Breast epithelium (tissue), 4 donors: Measurements from ENCODE around the gene ELMOD2. TPM values are rescaled to one million over a fixed set of nuclear protein-coding genes. Genes with fewer than 3 reads are reported as not detected.
"Not testable (repeated sequence)": the region's sequence is repeated elsewhere in the genome, so short reads cannot be mapped to it uniquely, and the experiment has no call there.

ENCODE experiments used
- DNase-seq, 2 donors: peaks; one replicate each; pipeline ENCODE4 v3.0.0-alpha.2; 2019; ENCODE audit warnings: low spot score in 2 of 2
- H3K27ac ChIP-seq, 2 donors: fragments of 200-600 bp; sonication (generic) in 1 of 2; one replicate each; pipeline ENCODE4 v1.5.1; 2016 to 2019; ENCODE audit warnings: mild to moderate bottlenecking in 1 of 2
- H3K27me3 ChIP-seq, 2 donors: fragments of 200-600 bp; sonication (generic) in 1 of 2; one replicate each; pipeline versions ENCODE4 v1.5.1 to v1.6.0; 2017 to 2019; ENCODE audit warnings: control low read depth in 1 of 2, mild to moderate bottlenecking in 1 of 2
- H3K36me3 ChIP-seq: fragments of 200-600 bp; one replicate; pipeline ENCODE4 v1.5.1; 2019
- H3K4me1 ChIP-seq, 2 donors: fragments of 200-600 bp; sonication (generic); one replicate each; pipeline ENCODE4 v1.5.1; 2016 to 2019; ENCODE audit warnings: control low read depth in 1 of 2
- H3K4me3 ChIP-seq, 3 donors: fragments of 200-600 bp; sonication (generic); 1 replicate in 2 of 3; 2 replicates in 1 of 3; pipeline ENCODE4 v1.5.1; 2016 to 2019; ENCODE audit warnings: mild to moderate bottlenecking in 3 of 3, moderate library complexity in 2 of 3
- H3K9me3 ChIP-seq, 2 donors: fragments of 200-600 bp; sonication (generic) in 1 of 2; one replicate each; pipeline ENCODE4 v1.5.1; 2016 to 2019; ENCODE audit warnings: control low read depth in 1 of 2
- CTCF ChIP-seq, 3 donors: fragments of 450-650 bp; IDR thresholded peaks; one replicate each; pipeline ENCODE4 v1.5.1; 2016 to 2017; ENCODE audit warnings: antibody characterized with exemption in 3 of 3, mild to moderate bottlenecking in 3 of 3, moderate library complexity in 3 of 3
- POLR2A ChIP-seq: fragments of 450-650 bp; IDR thresholded peaks from one replicate; pipeline ENCODE4 v1.6.1; 2016; ENCODE audit warnings: antibody characterized with exemption, mild to moderate bottlenecking, moderate library complexity
- POLR2AphosphoS5 ChIP-seq, 3 donors: sonication (generic); formaldehyde crosslinking; IDR thresholded peaks; one replicate each; pipeline ENCODE4 v1.6.1; 2017; ENCODE audit warnings: antibody characterized with exemption in 3 of 3
- intact Hi-C: fragments of 100-400 bp; cut with DNase I; formaldehyde crosslinking; loops from one replicate; pipeline ENCODE4 v1.15.1; 2023; ENCODE audit warnings: low total_unique reads
- total RNA-seq, 3 donors: library from RNA; depleted of rRNA; stranded (reverse); fragments of >200 nt; gene quantifications; one replicate each; pipeline ENCODE4 v1.1.0, GENCODE V29; 2016

ELMOD2 gene
- total RNA-seq, 3 donors from 2014 or later: 16.7 to 37.8 (median 19.0) TPM

DNA sequence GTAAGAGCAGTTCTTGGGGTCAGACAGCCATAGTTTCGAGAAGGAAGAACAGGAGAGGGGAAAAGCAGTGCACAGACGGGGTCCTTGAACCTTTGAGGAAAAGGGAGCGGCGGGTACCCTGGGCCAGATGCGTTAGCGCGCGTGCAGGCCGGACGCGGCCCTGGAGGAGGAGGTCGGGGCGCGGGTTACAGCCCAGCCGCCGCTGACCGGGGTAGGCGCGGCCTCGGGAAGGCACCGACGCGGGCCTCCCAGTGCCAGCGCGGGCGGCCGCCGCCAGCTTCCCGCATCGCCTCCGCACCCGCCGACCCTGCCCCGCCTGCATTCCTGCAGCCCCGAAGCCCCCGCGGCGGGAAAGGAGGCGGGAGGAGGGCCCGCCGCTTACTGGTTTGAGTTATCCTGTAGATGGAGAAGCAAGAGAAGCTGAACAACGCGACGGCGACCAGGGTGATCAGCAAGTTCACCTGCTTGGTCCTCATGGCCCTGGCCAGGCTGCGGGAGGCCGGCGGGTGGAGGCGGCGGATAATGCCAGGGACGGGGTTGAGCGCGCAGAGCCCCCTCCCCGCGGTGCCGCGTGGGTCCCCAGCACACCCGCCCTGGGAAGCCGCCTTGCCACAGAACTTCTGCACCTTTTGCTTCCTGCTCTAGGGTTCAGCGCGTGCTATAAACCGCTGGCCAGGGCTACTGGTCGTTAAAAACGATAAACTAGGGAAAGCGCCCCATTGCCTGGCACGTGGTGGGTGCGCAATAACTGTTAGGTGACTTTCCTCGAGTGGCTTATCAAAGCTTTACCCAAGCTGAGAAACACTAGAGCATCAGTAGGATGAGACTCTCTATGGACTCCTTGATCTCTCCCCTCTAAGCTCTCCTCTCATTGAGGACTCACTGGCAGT, 26.0 kb upstream of the ELMOD2 start, which contains the start of gene MGAT4D:
TSS of gene MGAT4D (minus strand) at position 547 of the 890 bp plus-strand sequence. CDS start at position 476, 71 bp downstream.
- H3K27ac ChIP-seq: no peak within 1 kb of the TSS
- H3K9me3 ChIP-seq: no peaks in the 10 kb centered on the region
- H3K36me3 ChIP-seq: no peaks in the 10 kb centered on the region
- peaks cover 0 to 31% of the 10 kb centered on the region in 2 donors for H3K27me3 ChIP-seq
- H3K4me1 ChIP-seq: no peaks in the 10 kb centered on the region
- intact Hi-C loops: no loop called here
- no peak for DNase-seq
- peak within 1 kb of the TSS; percentile 19 to 60 (median 23) for H3K4me3 ChIP-seq
- TF ChIP-seq POLR2A: no peak
- TF ChIP-seq CTCF (IDR thresholded peaks at IDR 0.05): no peak
- no peak for TF ChIP-seq POLR2AphosphoS5 (IDR thresholded peaks at IDR 0.05)

DNA sequence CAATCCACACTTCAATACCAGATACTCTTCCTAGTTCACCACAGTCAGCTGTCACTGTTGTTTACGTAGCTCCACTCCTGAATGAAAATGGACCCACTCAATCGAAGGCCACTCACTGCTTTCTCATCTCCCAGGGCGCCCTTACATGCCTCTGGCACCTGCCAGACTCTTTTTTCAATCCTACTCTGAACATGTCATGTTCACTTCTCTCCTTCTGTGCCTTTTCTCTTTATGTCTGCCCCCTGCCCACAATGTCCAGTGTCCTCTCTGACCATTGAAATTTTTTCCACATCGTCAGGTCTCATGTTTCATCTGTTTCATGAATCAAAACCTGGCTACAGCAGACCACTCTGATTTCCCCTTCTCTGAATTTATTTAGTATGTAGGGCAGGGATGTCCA, 24.6 kb upstream of the ELMOD2 start:
- Histone ChIP-seq H3K36me3 (no peaks in the 10 kb centered on the region), H3K27ac (no peak overlapping the region), H3K9me3 (no peaks in the 10 kb centered on the region), H3K4me3 (no peak overlapping the region), H3K27me3 (peaks cover 0 to 31% of the 10 kb centered on the region in 2 donors), H3K4me1 (no peaks in the 10 kb centered on the region)
- intact Hi-C loops: no loop called here
- TF ChIP-seq CTCF (IDR thresholded peaks at IDR 0.05) (no peak), POLR2A (no peak), POLR2AphosphoS5 (IDR thresholded peaks at IDR 0.05) (no peak)
- DNase-seq: no peak

- no peaks in the 10 kb centered on the region for H3K36me3 ChIP-seq
- no peak overlapping the region for H3K27ac ChIP-seq
- H3K27me3 ChIP-seq: peaks cover 0 to 11% of the 10 kb centered on the region in 2 donors
- intact Hi-C loops: no loop called here
- no peaks in the 10 kb centered on the region for H3K4me1 ChIP-seq
- no peaks in the 10 kb centered on the region for H3K9me3 ChIP-seq
- DNase-seq: no peak
- H3K4me3 ChIP-seq: no peak overlapping the region
- TF ChIP-seq CTCF (IDR thresholded peaks at IDR 0.05) (no peak), POLR2AphosphoS5 (IDR thresholded peaks at IDR 0.05) (no peak), POLR2A (no peak)
Observed at GRCh38 chr4:140504261-140504660, 19.7 kb upstream of the ELMOD2 start.

DNA sequence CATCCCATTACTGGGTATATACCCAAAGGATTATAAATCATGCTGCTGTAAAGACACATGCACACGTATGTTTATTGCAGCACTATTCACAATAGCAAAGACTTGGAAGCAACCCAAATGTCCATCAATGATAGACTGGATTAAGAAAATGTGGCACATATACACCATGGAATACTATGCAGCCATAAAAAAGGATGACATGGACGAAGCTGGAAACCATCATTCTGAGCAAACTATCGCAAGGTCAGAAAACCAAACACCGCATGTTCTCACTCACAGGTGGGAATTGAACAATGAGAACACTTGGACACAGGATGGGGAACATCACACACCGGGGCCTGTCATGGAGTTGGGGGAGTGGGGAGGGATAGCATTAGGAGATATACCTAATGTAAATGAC, 10.2 kb upstream of the ELMOD2 start:
- intact Hi-C loops, H3K4me3 ChIP-seq, H3K9me3 ChIP-seq, H3K27me3 ChIP-seq, H3K36me3 ChIP-seq, H3K27ac ChIP-seq, H3K4me1 ChIP-seq, DNase-seq: not testable (repeated sequence)

- TF ChIP-seq POLR2AphosphoS5 (IDR thresholded peaks at IDR 0.05) (no peak), CTCF (IDR thresholded peaks at IDR 0.05) (no peak), POLR2A (no peak)
- no peak for DNase-seq
- H3K9me3 ChIP-seq: no peaks in the 10 kb centered on the region
- peaks cover 0 to 4% of the 10 kb centered on the region in 2 donors for H3K27me3 ChIP-seq
- intact Hi-C loops: no loop called here
- H3K36me3 ChIP-seq: no peaks in the 10 kb centered on the region
- H3K27ac ChIP-seq: no peak overlapping the region
- H3K4me3 ChIP-seq: no peak overlapping the region
- no peaks in the 10 kb centered on the region for H3K4me1 ChIP-seq
Observed at GRCh38 chr4:140515423-140515822, 8.5 kb upstream of the ELMOD2 start.
